ENCODE results near the gene IQCH. TPM values are rescaled to one million over a fixed set of nuclear protein-coding genes. Genes with fewer than 3 reads are reported as not detected.

The IQCH gene
- total and polyA plus RNA-seq, 12 donors = 0.29 to 2.6 (median 1.2) TPM

GRCh38 chr15:67506775-67507747 is 252.5 kb downstream of the IQCH start:
- DNase-seq (no peak), ATAC-seq (peak in 1 of 8 donors; percentile 29)
- TF ChIP-seq CTCF (IDR thresholded peaks at IDR 0.05) = no peak
- Histone ChIP-seq H3K36me3 (peaks cover 0 to 37% (median 4%) of the 10 kb centered on the region in 9 donors), H3K9me3 (no peaks in the 10 kb centered on the region), H3K4me1 (peaks cover 0 to 17% (median 0%) of the 10 kb centered on the region in 9 donors), H3K4me3 (no peak overlapping the region), H3K27ac (no peak overlapping the region), H3K27me3 (no peaks in the 10 kb centered on the region)
- 93 to 94% methylated on average over 11 of the region's 11 CpGs for WGBS, 2 donors
- intact Hi-C loops (cut with DNase I) = no loop called here

- DNase-seq (no peak), ATAC-seq (no peak)
- TF ChIP-seq CTCF (IDR thresholded peaks at IDR 0.05) = no peak
- Histone ChIP-seq H3K4me3 (no peak overlapping the region), H3K27ac (no peak overlapping the region), H3K36me3 (peaks cover 0 to 51% (median 17%) of the 10 kb centered on the region in 9 donors), H3K4me1 (peaks cover 0 to 17% (median 0%) of the 10 kb centered on the region in 9 donors), H3K27me3 (no peaks in the 10 kb centered on the region), H3K9me3 (no peaks in the 10 kb centered on the region)
- intact Hi-C loops (cut with DNase I) = no loop called here
- WGBS, 2 donors = 93 to 95% methylated on average over 3 of the region's 3 CpGs
These were observed 253.8 kb downstream of the IQCH start for GRCh38 chr15:67508407-67508806.

GRCh38 chr15:67509918-67510317 is 255.3 kb downstream of the IQCH start:
- intact Hi-C loops (cut with DNase I) = loop anchor here in 1 of 10 donors (10.0 kb wide), 1 partner anchor 325 kb away; no protein-coding TSS in a partner anchor
- H3K27ac ChIP-seq = no peak overlapping the region
- WGBS, 2 donors = 94 to 98% methylated on average over 4 of the region's 4 CpGs
- DNase-seq = no peak
- no peaks in the 10 kb centered on the region for H3K9me3 ChIP-seq
- no peak for TF ChIP-seq CTCF (IDR thresholded peaks at IDR 0.05)
- no peak for ATAC-seq
- H3K4me3 ChIP-seq = no peak overlapping the region
- H3K36me3 ChIP-seq = peaks cover 0 to 66% (median 19%) of the 10 kb centered on the region in 9 donors
- H3K27me3 ChIP-seq = no peaks in the 10 kb centered on the region
- H3K4me1 ChIP-seq = peaks cover 0 to 17% (median 0%) of the 10 kb centered on the region in 9 donors

GRCh38 chr15:67510597-67511190 is 256.1 kb downstream of the IQCH start:
- no peak overlapping the region for H3K27ac ChIP-seq
- no peak for ATAC-seq
- H3K36me3 ChIP-seq = peaks cover 0 to 74% (median 19%) of the 10 kb centered on the region in 9 donors
- intact Hi-C loops (cut with DNase I) = loop anchor here in 1 of 10 donors (10.0 kb wide), 1 partner anchor 324 kb away; no protein-coding TSS in a partner anchor
- no peak for DNase-seq
- no peaks in the 10 kb centered on the region for H3K27me3 ChIP-seq
- WGBS, 2 donors = 94 to 98% methylated on average over 7 of the region's 7 CpGs
- no peak for TF ChIP-seq CTCF (IDR thresholded peaks at IDR 0.05)
- no peak overlapping the region for H3K4me3 ChIP-seq
- peaks cover 0 to 17% (median 0%) of the 10 kb centered on the region in 9 donors for H3K4me1 ChIP-seq
- no peaks in the 10 kb centered on the region for H3K9me3 ChIP-seq
